Stimulated activated CD4-positive, alpha-beta T cell treated with anti-CD3 and anti-CD28 coated beads, Interleukin-1b, Interleukin-23, amount 100 ng/mL, for 24 hours (primary cell): ENCODE results near the gene PTF1A.
"Not testable (repeated sequence)": the region's sequence is repeated elsewhere in the genome, so short reads cannot be mapped to it uniquely, and the experiment has no call there.

Experiments used
- DNase-seq, 4 experiments: peaks; one replicate each; pipeline ENCODE4 v3.0.0-alpha.2; 2020; ENCODE audit warnings: low read depth in 4 of 4, low spot score in 1 of 4

PTF1A gene

DNA sequence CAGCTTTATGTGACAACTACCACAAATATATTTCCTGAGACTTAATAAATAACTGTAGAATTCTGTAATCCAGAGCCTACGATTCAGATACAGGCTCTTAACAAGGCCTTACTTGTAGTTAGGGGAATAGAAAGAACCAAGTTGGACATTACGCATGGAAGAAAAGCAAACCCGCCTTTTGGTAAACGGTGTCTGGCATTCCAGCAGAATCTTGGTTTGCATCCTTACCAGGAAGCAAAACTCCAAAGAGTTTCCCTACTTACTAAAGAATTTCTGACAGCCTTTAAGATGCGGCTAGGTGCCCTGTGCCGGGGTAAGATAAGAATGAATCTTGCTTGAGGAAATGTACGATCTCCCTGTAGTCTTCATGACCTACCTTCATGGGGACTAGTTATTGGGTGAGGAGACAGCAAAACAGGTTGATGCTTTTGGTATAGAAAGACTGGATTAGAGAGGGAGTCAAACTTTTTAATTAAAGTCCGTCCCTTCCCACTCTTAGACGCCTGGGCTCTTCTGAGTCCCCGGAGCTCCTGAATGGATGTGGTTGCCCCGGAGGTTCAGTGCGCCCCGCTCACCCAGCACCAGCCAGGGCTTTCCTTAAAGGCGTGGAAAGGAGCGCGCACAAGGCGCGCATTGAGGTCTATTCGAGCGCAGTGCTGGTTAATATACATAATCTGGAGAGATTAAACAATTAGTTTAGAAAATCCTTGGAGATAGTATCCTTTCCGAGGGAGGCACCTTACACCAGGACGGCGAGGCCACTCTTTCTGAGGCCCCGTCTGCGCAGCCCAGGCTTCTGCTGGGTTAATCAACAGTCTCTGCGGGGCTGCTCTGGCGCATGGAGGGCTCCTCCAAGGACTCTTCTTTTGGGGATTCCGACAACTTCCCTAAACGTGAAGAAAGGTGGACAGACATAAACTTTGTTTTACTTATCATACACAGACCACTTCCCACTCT, 11.5 kb downstream of the PTF1A start:
- DNase-seq = no peak

DNA sequence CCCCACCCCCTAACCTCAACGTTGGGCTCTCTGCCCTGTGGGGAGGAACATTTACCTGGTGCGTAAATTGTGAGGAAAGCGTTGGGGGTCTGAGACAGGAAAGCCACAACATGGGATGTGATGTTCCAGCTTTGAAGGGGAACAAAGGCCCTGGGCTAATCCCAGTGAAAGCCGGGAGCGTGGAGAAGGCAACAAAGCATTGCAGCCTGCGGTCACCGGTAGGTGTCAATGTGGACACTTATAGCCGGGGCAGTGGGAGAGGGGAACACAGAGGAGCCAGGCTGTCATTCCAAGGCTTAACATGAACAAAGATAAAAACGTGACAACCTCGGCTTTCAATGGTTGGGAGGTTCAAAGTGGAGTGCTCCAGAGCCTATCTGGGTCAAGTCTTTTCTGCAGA, 12.7 kb downstream of the PTF1A start:
- no peak for DNase-seq

GRCh38 chr10:23205972-23206642, 14.0 kb downstream of the PTF1A start:
- DNase-seq = no peak

- no peak for DNase-seq
Observed at GRCh38 chr10:23217471-23217870, 25.4 kb downstream of the PTF1A start.

GRCh38 chr10:23230582-23230981, 38.5 kb downstream of the PTF1A start:
- no peak for DNase-seq

GRCh38 chr10:23238015-23238414, 45.9 kb downstream of the PTF1A start:
- no peak for DNase-seq

GRCh38 chr10:23241779-23242178, 49.7 kb downstream of the PTF1A start:
- DNase-seq = not testable (repeated sequence)
